Sigmoid colon (tissue), 7 donors: ENCODE data around the gene NCAPD3. TPM values are rescaled to one million over a fixed set of nuclear protein-coding genes. Genes with fewer than 3 reads are reported as not detected.

ENCODE experiments used
- DNase-seq: peaks from one replicate; pipeline ENCODE4 v3.0.0-alpha.2; 2019
- H3K27ac ChIP-seq, 4 donors: fragments of 200-600 bp; sonication (generic); one replicate each; pipeline ENCODE4 v1.5.1; 2016 to 2019; ENCODE audit warnings: mild to moderate bottlenecking in 1 of 4
- H3K27me3 ChIP-seq, 3 donors: fragments of 200-600 bp; sonication (generic); one replicate each; pipeline ENCODE4 v1.5.1; 2019; ENCODE audit warnings: mild to moderate bottlenecking in 1 of 3
- H3K36me3 ChIP-seq, 4 donors: fragments of 200-600 bp; sonication (generic); one replicate each; pipeline ENCODE4 v1.5.1; 2016 to 2019
- H3K4me1 ChIP-seq, 4 donors: fragments of 200-600 bp; sonication (generic); one replicate each; pipeline ENCODE4 v1.5.1; 2017 to 2019
- H3K4me3 ChIP-seq, 4 donors: fragments of 200-600 bp; sonication (generic); one replicate each; pipeline ENCODE4 v1.5.1; 2017 to 2019; ENCODE audit warnings: mild to moderate bottlenecking in 2 of 4, moderate library complexity in 1 of 4
- H3K9me3 ChIP-seq, 4 donors: fragments of 200-600 bp in 3 of 4; sonication (generic) in 3 of 4; one replicate each; pipeline versions ENCODE4 v1.5.1 to v1.6.1; 2013 to 2019
- EP300 ChIP-seq, 4 donors: sonication (generic); formaldehyde crosslinking; IDR thresholded peaks; one replicate each; pipeline ENCODE4 v1.6.1; 2017; ENCODE audit warnings: antibody characterized with exemption in 4 of 4
- POLR2A ChIP-seq, 2 donors: fragments of 450-650 bp; IDR thresholded peaks; one replicate each; pipeline ENCODE4 v1.6.1; 2016; ENCODE audit warnings: antibody characterized with exemption in 2 of 2, mild to moderate bottlenecking in 2 of 2, moderate library complexity in 2 of 2
- POLR2AphosphoS5 ChIP-seq, 4 donors: sonication (generic); formaldehyde crosslinking; IDR thresholded peaks; one replicate each; pipeline ENCODE4 v1.6.1; 2017; ENCODE audit warnings: antibody characterized with exemption in 4 of 4
- WGBS, 2 donors: extraction: QIAGEN DNeasy Blood & Tissue Kit; methylation state at CpG; one replicate each; pipeline ENCODE4 v1.1.7; 2013; 5-methylcytosine and 5-hydroxymethylcytosine counted together
- intact Hi-C: fragments of 100-400 bp; cut with DNase I; formaldehyde crosslinking; loops from one replicate; pipeline ENCODE4 v1.15.1; 2023
- polyA plus RNA-seq, 3 donors: library from polyadenylated mRNA; stranded (reverse); fragments of 200-250 nt; gene quantifications; one replicate each; pipeline ENCODE4 v1.2.3, GENCODE V29; 2013
- total RNA-seq, 4 donors: library from RNA; depleted of rRNA; stranded (reverse); fragments of >200 nt; gene quantifications; one replicate each; pipeline ENCODE4 v1.1.0, GENCODE V29; 2016
- TF ChIP-seq, protein P1 (sequence below), 4 experiments: fragments of 450-650 bp in 3 of 4; fragments of 200-600 bp in 1 of 4; IDR thresholded peaks; one replicate each; pipeline ENCODE4 v1.5.1; 2016 to 2019; ENCODE audit warnings: antibody characterized with exemption in 4 of 4, mild to moderate bottlenecking in 3 of 4, moderate library complexity in 2 of 4
- donor health status: healthy with polysubstance abuse.
- donor health status: Bipolar disorder and iron deficiency.
- donor health status: healthy.

NCAPD3 gene
- total and polyA plus RNA-seq, 7 donors, result 1.8 to 13.0 (median 7.5) TPM

DNA sequence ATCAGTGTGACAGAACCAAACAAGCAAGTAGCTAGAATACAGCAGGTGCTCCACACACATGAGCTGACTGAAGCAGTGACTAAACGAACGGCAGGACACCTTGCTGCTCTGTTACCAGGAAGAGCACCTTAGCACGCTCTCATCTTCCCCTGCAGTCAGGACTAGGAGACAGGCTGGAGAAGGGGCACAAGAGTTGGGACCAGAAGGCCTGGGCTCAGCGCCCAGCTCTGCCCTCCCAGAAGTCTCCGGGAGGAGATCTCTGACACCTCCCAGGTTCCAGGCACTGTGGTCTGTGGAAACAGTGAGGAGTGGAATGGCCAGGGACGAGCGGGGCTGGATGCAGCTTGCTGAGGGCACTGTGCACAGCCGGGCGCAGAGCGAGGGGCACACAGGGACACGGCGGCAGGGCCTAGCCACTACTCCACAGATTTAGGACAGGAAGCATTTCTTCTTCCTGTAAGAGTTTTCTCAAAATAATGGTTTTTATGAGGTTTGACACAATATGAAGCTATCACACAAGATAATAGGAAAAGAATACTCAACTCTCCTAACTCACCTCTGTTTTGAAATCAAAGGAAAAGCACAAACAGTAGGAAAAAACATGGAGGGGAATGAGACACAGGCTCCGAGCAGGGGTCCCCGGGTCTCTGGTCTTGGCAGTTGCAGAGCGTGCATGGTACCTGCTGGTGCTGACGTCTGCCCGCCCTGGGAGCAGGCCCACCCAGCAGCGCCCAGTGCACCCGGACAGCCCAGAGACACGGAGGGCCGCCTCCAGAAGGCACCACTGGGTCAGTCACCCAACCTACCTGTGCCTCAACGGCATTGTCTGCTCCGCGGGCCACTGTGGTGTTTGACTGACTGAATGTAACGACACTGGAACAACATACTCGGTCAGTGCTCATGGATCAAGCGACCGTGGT, 67.6 kb downstream of the NCAPD3 start:
- WGBS, 2 donors, result 95 to 97% methylated on average over 28 of the region's 28 CpGs
- H3K36me3 ChIP-seq, result peaks cover 0 to 73% (median 7%) of the 10 kb centered on the region in 4 donors
- TF ChIP-seq EP300 (IDR thresholded peaks at IDR 0.05) (no peak), POLR2A (IDR thresholded peaks at IDR 0.05) (no peak), POLR2AphosphoS5 (IDR thresholded peaks at IDR 0.05) (no peak)
- TF ChIP-seq, protein P1, sequence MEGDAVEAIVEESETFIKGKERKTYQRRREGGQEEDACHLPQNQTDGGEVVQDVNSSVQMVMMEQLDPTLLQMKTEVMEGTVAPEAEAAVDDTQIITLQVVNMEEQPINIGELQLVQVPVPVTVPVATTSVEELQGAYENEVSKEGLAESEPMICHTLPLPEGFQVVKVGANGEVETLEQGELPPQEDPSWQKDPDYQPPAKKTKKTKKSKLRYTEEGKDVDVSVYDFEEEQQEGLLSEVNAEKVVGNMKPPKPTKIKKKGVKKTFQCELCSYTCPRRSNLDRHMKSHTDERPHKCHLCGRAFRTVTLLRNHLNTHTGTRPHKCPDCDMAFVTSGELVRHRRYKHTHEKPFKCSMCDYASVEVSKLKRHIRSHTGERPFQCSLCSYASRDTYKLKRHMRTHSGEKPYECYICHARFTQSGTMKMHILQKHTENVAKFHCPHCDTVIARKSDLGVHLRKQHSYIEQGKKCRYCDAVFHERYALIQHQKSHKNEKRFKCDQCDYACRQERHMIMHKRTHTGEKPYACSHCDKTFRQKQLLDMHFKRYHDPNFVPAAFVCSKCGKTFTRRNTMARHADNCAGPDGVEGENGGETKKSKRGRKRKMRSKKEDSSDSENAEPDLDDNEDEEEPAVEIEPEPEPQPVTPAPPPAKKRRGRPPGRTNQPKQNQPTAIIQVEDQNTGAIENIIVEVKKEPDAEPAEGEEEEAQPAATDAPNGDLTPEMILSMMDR (IDR thresholded peaks at IDR 0.05), result no peak
- intact Hi-C loops, result no loop called here
- no peak overlapping the region for H3K4me3 ChIP-seq
- no peaks in the 10 kb centered on the region for H3K9me3 ChIP-seq
- H3K27me3 ChIP-seq, result no peaks in the 10 kb centered on the region
- no peak for DNase-seq
- H3K27ac ChIP-seq, result no peak overlapping the region
- no peaks in the 10 kb centered on the region for H3K4me1 ChIP-seq

DNA sequence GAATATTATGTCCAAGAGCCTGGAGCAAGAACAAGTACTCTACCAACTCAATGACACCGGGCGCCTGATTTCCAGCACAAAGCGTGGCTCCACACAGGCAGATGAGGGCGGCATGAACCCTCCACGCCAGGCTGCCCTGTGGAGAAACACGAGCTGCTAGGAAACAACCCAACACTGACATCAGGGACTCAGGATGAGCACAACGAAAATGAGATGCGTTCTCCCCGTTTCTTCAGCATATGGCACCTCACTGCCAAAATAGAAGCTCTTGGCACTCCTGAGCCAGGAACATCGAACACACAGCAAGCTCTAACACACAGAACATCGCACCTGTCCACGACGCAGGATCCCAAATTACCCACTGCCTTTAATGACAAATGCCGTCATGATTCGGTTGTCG, 68.3 kb downstream of the NCAPD3 start:
- 91 to 93% methylated on average over 16 of the region's 16 CpGs for WGBS, 2 donors
- Histone ChIP-seq H3K36me3 (peaks cover 0 to 75% (median 8%) of the 10 kb centered on the region in 4 donors), H3K4me1 (no peaks in the 10 kb centered on the region), H3K27ac (no peak overlapping the region), H3K4me3 (no peak overlapping the region), H3K9me3 (no peaks in the 10 kb centered on the region), H3K27me3 (no peaks in the 10 kb centered on the region)
- TF ChIP-seq POLR2A (IDR thresholded peaks at IDR 0.05), result no peak
- TF ChIP-seq, protein P1 (IDR thresholded peaks at IDR 0.05), result no peak
- no peak for TF ChIP-seq POLR2AphosphoS5 (IDR thresholded peaks at IDR 0.05)
- no peak for TF ChIP-seq EP300 (IDR thresholded peaks at IDR 0.05)
- intact Hi-C loops, result no loop called here
- DNase-seq, result no peak

DNA sequence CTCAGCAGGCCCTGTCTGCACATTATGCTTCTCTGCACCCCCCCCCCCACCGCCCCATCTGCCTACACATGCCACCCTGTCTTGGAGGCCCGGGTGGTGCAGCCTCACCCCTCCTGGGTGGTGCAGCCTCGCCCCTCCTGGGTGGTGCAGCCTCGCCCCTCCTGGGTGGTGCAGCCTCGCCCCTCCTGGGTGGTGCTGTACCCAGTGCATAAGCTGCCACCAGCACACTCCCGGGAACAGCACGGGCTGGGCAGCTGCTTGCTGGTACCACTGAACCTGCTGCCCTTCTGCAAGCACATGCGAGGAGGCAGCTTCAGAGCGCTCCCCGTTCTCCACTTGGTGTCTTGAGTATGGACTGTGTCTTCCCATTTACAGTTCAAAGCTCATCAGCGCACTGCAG, 69.3 kb downstream of the NCAPD3 start:
- WGBS, 2 donors, result 54 to 84% methylated on average over 11 of the region's 11 CpGs

DNA sequence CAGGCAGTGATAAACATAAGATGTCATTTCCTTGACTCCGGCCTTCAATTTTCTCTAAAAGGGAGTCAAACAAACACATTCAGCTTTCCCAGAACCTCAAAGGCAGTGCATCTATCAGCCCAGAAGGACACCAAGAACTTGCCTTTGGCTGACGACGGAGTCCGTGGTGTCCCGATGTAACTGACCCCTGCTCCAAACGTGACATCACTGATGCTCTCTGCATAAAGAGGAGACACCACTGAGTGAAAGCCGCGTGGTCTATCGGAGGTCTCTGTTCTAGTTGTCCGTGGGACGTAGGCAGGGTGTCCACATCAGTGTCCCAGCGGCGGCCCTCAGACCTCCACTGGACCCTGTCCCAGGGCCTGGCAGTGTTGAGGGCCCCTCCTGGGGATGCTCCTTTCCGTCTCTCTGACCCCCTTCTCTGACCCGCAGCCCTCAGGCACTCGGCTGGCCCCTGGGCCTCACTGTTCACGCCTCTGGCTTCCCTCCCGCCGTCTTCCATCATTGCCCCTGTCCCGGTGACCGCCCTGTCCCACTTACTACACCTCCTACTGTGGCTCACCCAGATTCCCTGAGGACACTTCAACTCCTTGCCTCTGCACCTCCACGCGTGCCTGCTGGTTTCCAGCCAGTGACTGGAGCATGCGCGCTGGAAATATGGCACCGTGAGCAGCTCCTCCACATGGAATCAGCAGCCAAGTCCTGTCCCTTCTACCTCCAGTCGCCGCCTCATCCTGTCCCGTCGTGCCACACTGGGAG, 70.4 kb downstream of the NCAPD3 start:
- DNase-seq, result no peak
- peaks cover 0 to 81% (median 16%) of the 10 kb centered on the region in 4 donors for H3K36me3 ChIP-seq
- intact Hi-C loops, result no loop called here
- TF ChIP-seq POLR2AphosphoS5 (IDR thresholded peaks at IDR 0.05) (no peak), POLR2A (IDR thresholded peaks at IDR 0.05) (no peak), EP300 (IDR thresholded peaks at IDR 0.05) (no peak)
- TF ChIP-seq, protein P1 (IDR thresholded peaks at IDR 0.05), result no peak
- peak overlapping the region in 1 of 4 donors; percentile 29 for H3K27ac ChIP-seq
- H3K27me3 ChIP-seq, result no peaks in the 10 kb centered on the region
- H3K4me1 ChIP-seq, result no peaks in the 10 kb centered on the region
- no peaks in the 10 kb centered on the region for H3K9me3 ChIP-seq
- H3K4me3 ChIP-seq, result no peak overlapping the region
- WGBS, 2 donors, result 93 to 95% methylated on average over 30 of the region's 30 CpGs

More for the DNA sequence above, 69.3 kb downstream of the NCAPD3 start:
- intact Hi-C loops, result no loop called here
- Histone ChIP-seq H3K27ac (no peak overlapping the region), H3K9me3 (no peaks in the 10 kb centered on the region), H3K36me3 (peaks cover 0 to 75% (median 8%) of the 10 kb centered on the region in 4 donors), H3K27me3 (no peaks in the 10 kb centered on the region), H3K4me3 (no peak overlapping the region), H3K4me1 (no peaks in the 10 kb centered on the region)
- TF ChIP-seq POLR2AphosphoS5 (IDR thresholded peaks at IDR 0.05) (no peak), POLR2A (IDR thresholded peaks at IDR 0.05) (no peak), EP300 (IDR thresholded peaks at IDR 0.05) (no peak)
- TF ChIP-seq, protein P1 (IDR thresholded peaks at IDR 0.05), result no peak
- no peak for DNase-seq
